IMR-90 (cell line): ENCODE data around the gene DYNLT2. TPM values are rescaled to one million over a fixed set of nuclear protein-coding genes. Genes with fewer than 3 reads are reported as not detected.

ENCODE experiments used
- ATAC-seq: fragments of 200-7000 bp; cut with Tn5 transposase; 2 replicates; pipeline ENCODE4 v1.9.1; 2020; ENCODE audit warnings: low read depth, mild to moderate bottlenecking, moderate library complexity
- BruUV-seq: library from RNA; stranded (reverse); fragments of 400-500 nt; replicated peaks from 2 replicates; lab custom pipeline; 2021; lab: Mats Ljungman, UMichigan
- CTCF ChIA-PET: fragments of 300-600 bp; formaldehyde crosslinking; extraction: SDS; loops from one replicate; lab custom pipeline; 2021; ENCODE audit warnings: antibody characterized with exemption; lab: Yijun Ruan, JAX
- POLR2A ChIA-PET: fragments of 300-600 bp; sonication (Branson Sonifier 250); formaldehyde crosslinking; loops from one replicate; lab custom pipeline; 2022; ENCODE audit warnings: antibody characterized with exemption; ENCODE audit not compliant: unreplicated experiment; lab: Charles Lee
- DNase-seq: peaks from one replicate; pipeline ENCODE4 v3.0.0; 2013
- H2AFZ ChIP-seq: replicated peaks from 2 replicates; pipeline ENCODE3; 2013; ENCODE audit warnings: low read length, mild to moderate bottlenecking; ENCODE audit not compliant: poor library complexity
- H2AK5ac ChIP-seq: 2 replicates; pipeline ENCODE4 v1.6.1; 2013; ENCODE audit warnings: low read depth, low read length, inconsistent platforms
- H2AK9ac ChIP-seq: replicated peaks from 2 replicates; pipeline ENCODE3; 2013; ENCODE audit warnings: mild to moderate bottlenecking, low read depth, low read length, moderate library complexity; ENCODE audit not compliant: poor library complexity
- H2BK120ac ChIP-seq: 2 replicates; pipeline ENCODE4 v1.6.1; 2013; ENCODE audit warnings: low read depth, low read length, inconsistent platforms
- H2BK15ac ChIP-seq: 3 replicates; pipeline ENCODE4 v1.6.1; 2013; ENCODE audit warnings: low read depth, low read length, inconsistent platforms
- H2BK20ac ChIP-seq: 2 replicates; pipeline ENCODE4 v1.6.1; 2013; ENCODE audit warnings: low read depth, mild to moderate bottlenecking, inconsistent platforms, low read length, moderate library complexity
- H2BK5ac ChIP-seq: 2 replicates; pipeline ENCODE4 v1.6.1; 2013; ENCODE audit warnings: mild to moderate bottlenecking, low read depth, low read length, inconsistent platforms; ENCODE audit not compliant: poor library complexity, severe bottlenecking
- H3K14ac ChIP-seq: replicated peaks from 2 replicates; pipeline ENCODE4 v1.6.1; 2013; ENCODE audit warnings: low read depth, low read length, inconsistent platforms
- H3K18ac ChIP-seq: 2 replicates; pipeline ENCODE4 v1.6.1; 2013; ENCODE audit warnings: low read depth, low read length, control low read depth
- H3K23ac ChIP-seq: 2 replicates; pipeline ENCODE4 v1.6.1; 2013; ENCODE audit warnings: low read depth, low read length, inconsistent platforms
- H3K27ac ChIP-seq: 2 replicates; pipeline ENCODE4 v1.5.1; 2013; ENCODE audit warnings: mild to moderate bottlenecking, control low read depth, low read length; ENCODE audit not compliant: insufficient read depth
- H3K27me3 ChIP-seq: 2 replicates; pipeline ENCODE4 v1.6.1; 2013; ENCODE audit warnings: low read length; ENCODE audit not compliant: control insufficient read depth, insufficient read depth
- H3K36me3 ChIP-seq: 2 replicates; pipeline ENCODE4 v1.6.1; 2013; ENCODE audit warnings: low read length, mixed read lengths; ENCODE audit not compliant: control insufficient read depth, insufficient read depth
- H3K4ac ChIP-seq: 2 replicates; pipeline ENCODE4 v1.6.1; 2013; ENCODE audit warnings: low read depth, low read length, inconsistent platforms
- H3K4me1 ChIP-seq: 2 replicates; pipeline ENCODE4 v1.6.1; 2013; ENCODE audit warnings: low read length, mixed read lengths; ENCODE audit not compliant: control insufficient read depth, insufficient read depth
- H3K4me2 ChIP-seq: 2 replicates; pipeline ENCODE4 v1.6.1; 2013; ENCODE audit warnings: low read depth, mild to moderate bottlenecking, control low read depth, low read length, moderate library complexity
- H3K4me3 ChIP-seq: 2 replicates; pipeline ENCODE4 v1.5.1; 2013; ENCODE audit warnings: low read depth, mild to moderate bottlenecking, control low read depth, low read length, moderate library complexity; ENCODE audit not compliant: insufficient read depth
- H3K56ac ChIP-seq: 2 replicates; pipeline ENCODE4 v1.6.1; 2013; ENCODE audit warnings: low read length, inconsistent platforms; ENCODE audit not compliant: insufficient read depth; ENCODE audit errors: extremely low read depth
- H3K79me1 ChIP-seq, 2 experiments: 2 replicates each; pipeline ENCODE4 v1.6.1; 2013; ENCODE audit warnings: low read length in 2 of 2, inconsistent platforms in 1 of 2, low read depth in 1 of 2
- H3K9ac ChIP-seq: 2 replicates; pipeline ENCODE4 v1.6.1; 2013; ENCODE audit warnings: low read depth, low read length, control low read depth
- H3K9me1 ChIP-seq: 2 replicates; pipeline ENCODE4 v1.6.1; 2013; ENCODE audit warnings: low read length, inconsistent platforms; ENCODE audit not compliant: insufficient read depth
- H3K9me3 ChIP-seq: 2 replicates; pipeline ENCODE4 v1.6.1; 2013; ENCODE audit warnings: low read length; ENCODE audit not compliant: control insufficient read depth, insufficient read depth
- H4K20me1 ChIP-seq: 2 replicates; pipeline ENCODE4 v1.6.1; 2013; ENCODE audit warnings: low read length, inconsistent platforms; ENCODE audit not compliant: insufficient read depth
- H4K5ac ChIP-seq: 2 replicates; pipeline ENCODE4 v1.6.1; 2013; ENCODE audit warnings: mild to moderate bottlenecking, low read depth, low read length, control low read depth
- H4K8ac ChIP-seq, 2 experiments: 2 replicates each; pipeline ENCODE4 v1.6.1; 2013; ENCODE audit warnings: low read depth in 2 of 2, low read length in 2 of 2, control low read depth in 1 of 2, inconsistent platforms in 1 of 2
- H4K91ac ChIP-seq: 2 replicates; pipeline ENCODE4 v1.6.1; 2013; ENCODE audit warnings: low read depth, low read length, inconsistent platforms; ENCODE audit not compliant: insufficient read depth
- CHD1 ChIP-seq: IDR thresholded peaks from 2 replicates; pipeline ENCODE4 v1.6.1; 2012; ENCODE audit warnings: low read depth, low read length, improper control_type of control experiment
- MXI1 ChIP-seq: IDR thresholded peaks from 2 replicates; pipeline ENCODE4 v1.6.1; 2012; ENCODE audit warnings: low read depth, mild to moderate bottlenecking, low read length, moderate library complexity, borderline replicate concordance
- NFE2L2 ChIP-seq: fragments of 150-350 bp; IDR thresholded peaks from 2 replicates; pipeline ENCODE4 v1.6.1; 2016; ENCODE audit warnings: low read depth, mild to moderate bottlenecking, low read length
- POLR2A ChIP-seq: IDR thresholded peaks from 2 replicates; pipeline ENCODE4 v1.6.1; 2012; ENCODE audit warnings: mild to moderate bottlenecking, low read depth, low read length
- RCOR1 ChIP-seq: IDR thresholded peaks from 2 replicates; pipeline ENCODE4 v1.6.1; 2012; ENCODE audit warnings: mild to moderate bottlenecking, low read length, improper control_type of control experiment; ENCODE audit not compliant: insufficient replicate concordance
- RFX5 ChIP-seq: IDR thresholded peaks from 2 replicates; pipeline ENCODE4 v1.8.0; 2012; ENCODE audit warnings: low read depth, mild to moderate bottlenecking, low read length, moderate library complexity
- dilution Hi-C: fragments of 300-500 bp; cut with HindIII; formaldehyde crosslinking; loops from one replicate; pipeline ENCODE4 v1.14.3; 2018; ENCODE audit warnings: low sequenced_read_pairs; ENCODE audit not compliant: unreplicated experiment
- in situ Hi-C: fragments of 300-500 bp; cut with MboI; formaldehyde crosslinking; loops from 3 replicates; pipeline ENCODE4 v1.14.3; 2019; ENCODE audit warnings: low sequenced_read_pairs, inconsistent platforms, mixed read lengths
- intact Hi-C: fragments of 100-400 bp; cut with micrococcal nuclease; formaldehyde crosslinking; loops from 2 replicates; pipeline ENCODE4 v1.10.0; 2022
- polyA plus RNA-seq, 3 experiments: library from polyadenylated mRNA; depleted of rRNA; stranded (reverse); fragments of >200 nt; gene quantifications; 2 replicates each; pipeline ENCODE4 v1.2.3, GENCODE V29; 2012; ENCODE audit warnings: low replicate concordance in 1 of 3
- total RNA-seq: library from RNA; depleted of rRNA; stranded (reverse); fragments of >200 nt; gene quantifications from 2 replicates; pipeline ENCODE4 v1.2.3, GENCODE V29; 2012

DYNLT2 gene
- total and polyA plus RNA-seq, 2 of the 4 experiments (the other 2 are of a cell fraction) = 0.36 to 0.44 TPM

DNA sequence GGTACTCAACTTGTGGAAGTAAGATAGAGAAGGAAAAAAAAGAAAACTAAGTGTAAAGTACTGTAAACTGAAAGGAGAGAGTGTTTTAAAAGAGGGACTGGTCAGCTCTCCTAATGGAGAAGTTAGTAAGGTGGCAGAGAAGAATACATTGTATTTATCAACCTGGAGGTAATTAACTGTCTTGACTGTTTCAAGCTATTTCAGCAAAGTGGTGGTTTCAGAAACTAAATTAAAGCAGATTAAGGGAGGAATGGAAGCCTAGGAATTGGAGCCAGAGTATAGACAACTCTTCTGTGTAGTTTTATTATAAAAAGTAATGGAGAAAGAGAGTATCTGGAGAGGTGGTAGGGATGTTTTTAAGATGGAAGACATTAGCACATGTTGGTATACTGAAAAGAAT, 24.4 kb downstream of the DYNLT2 start:
- CTCF ChIA-PET = no interaction called here
- ATAC-seq (no peak), DNase-seq (no peak)
- peaks cover 2% of the 10 kb centered on the region; the same call in 1 of the 2 replicates for H3K4me1 ChIP-seq
- no peak overlapping the region for H3K4ac ChIP-seq
- no peak overlapping the region for H2BK5ac ChIP-seq
- H4K91ac ChIP-seq = no peak overlapping the region
- no peak overlapping the region for H3K56ac ChIP-seq
- no peak overlapping the region for H2BK15ac ChIP-seq
- no peak overlapping the region for H4K5ac ChIP-seq
- H3K18ac ChIP-seq = no peak overlapping the region
- no peak overlapping the region for H3K23ac ChIP-seq
- no TSS peak for BruUV-seq
- no peak overlapping the region for H2BK120ac ChIP-seq
- H3K27ac ChIP-seq = no peak overlapping the region
- intact Hi-C loops = no loop called here
- in situ Hi-C loops = no loop called here
- no peaks in the 10 kb centered on the region for H3K36me3 ChIP-seq
- H3K4me2 ChIP-seq = no peak overlapping the region
- TF ChIP-seq RFX5 (no peak), RCOR1 (no peak), MXI1 (no peak), NFE2L2 (no peak), POLR2A (no peak), CHD1 (no peak)
- no peak overlapping the region for H2AK5ac ChIP-seq
- dilution Hi-C loops = no loop called here
- POLR2A ChIA-PET = no interaction called here
- no peak overlapping the region for H4K8ac ChIP-seq
- peaks cover 7% of the 10 kb centered on the region for H4K20me1 ChIP-seq
- H3K27me3 ChIP-seq = no peaks in the 10 kb centered on the region
- H3K9me3 ChIP-seq = no peaks in the 10 kb centered on the region
- H3K4me3 ChIP-seq = no peak overlapping the region
- no peak overlapping the region for H3K9ac ChIP-seq
- H3K79me1 ChIP-seq = peaks cover 3 to 10% of the 10 kb centered on the region in 2 experiments; a peak in 3 of 4 replicates
- H2AK9ac ChIP-seq = no peak overlapping the region
- 0 out of 2 replicates have a peak, but pooled peaks cover 2% of the 10 kb centered on the region for H3K9me1 ChIP-seq
- H3K14ac ChIP-seq = no peak overlapping the region
- H2AFZ ChIP-seq = no peak overlapping the region
- H2BK20ac ChIP-seq = no peak overlapping the region
